SW 1271 (cell line): Measurements from ENCODE around the gene RILPL1.
"Not testable (repeated sequence)": the region's sequence is repeated elsewhere in the genome, so short reads cannot be mapped to it uniquely, and the experiment has no call there.

Experiments used
- DNase-seq, 2 experiments: peaks; one replicate each; lab custom pipeline; 2025; lab: John Stamatoyannopoulos, UW

The RILPL1 gene

GRCh38 chr12:123468786-123469185, 64.7 kb downstream of the RILPL1 start:
- no peak for DNase-seq

- no peak for DNase-seq
These were observed 68.4 kb downstream of the RILPL1 start for GRCh38 chr12:123465084-123465483.

- DNase-seq: not testable (repeated sequence)
These were observed 70.3 kb downstream of the RILPL1 start for GRCh38 chr12:123463174-123463573.

- DNase-seq: peak; percentile 80 to 88
These were observed 75.3 kb downstream of the RILPL1 start, which contains the start of gene SNRNP35 for GRCh38 chr12:123457980-123458779. SNRNP35 (plus strand) TSS chr12:123458139; CDS start chr12:123465541, 7,402 bp downstream.

GRCh38 chr12:123453165-123453564, 80.4 kb downstream of the RILPL1 start:
- DNase-seq: no peak

GRCh38 chr12:123452276-123452550, 81.3 kb downstream of the RILPL1 start:
- DNase-seq: not testable (repeated sequence)

- DNase-seq: no peak
These were observed 82.9 kb downstream of the RILPL1 start for GRCh38 chr12:123450636-123451035.

- no peak for DNase-seq
These were observed 83.7 kb downstream of the RILPL1 start for GRCh38 chr12:123449856-123450255.

GRCh38 chr12:123449249-123449733, 84.2 kb downstream of the RILPL1 start:
- no peak for DNase-seq

GRCh38 chr12:123446333-123446713, 87.2 kb downstream of the RILPL1 start:
- no peak for DNase-seq

- DNase-seq: no peak
These were observed 87.9 kb downstream of the RILPL1 start for GRCh38 chr12:123445388-123446332.

GRCh38 chr12:123444092-123445026, 89.2 kb downstream of the RILPL1 start:
- no peak for DNase-seq

- no peak for DNase-seq
These were observed 90.7 kb downstream of the RILPL1 start for GRCh38 chr12:123442774-123443173.

- DNase-seq: no peak
These were observed 91.9 kb downstream of the RILPL1 start for GRCh38 chr12:123441523-123442164.

GRCh38 chr12:123436017-123436964, 97.2 kb downstream of the RILPL1 start, which contains the start of gene RILPL2:
RILPL2 (minus strand) TSS chr12:123436684; CDS start chr12:123436420, 264 bp downstream.
- DNase-seq: peak; percentile 42 to 81

GRCh38 chr12:123435636-123436016, 97.9 kb downstream of the RILPL1 start:
- no peak for DNase-seq

- no peak for DNase-seq
These were observed 99.9 kb downstream of the RILPL1 start for GRCh38 chr12:123433615-123434014.

GRCh38 chr12:123431951-123432817, 101.3 kb downstream of the RILPL1 start:
- DNase-seq: not testable (repeated sequence)

GRCh38 chr12:123429101-123429500, 104.4 kb downstream of the RILPL1 start:
- DNase-seq: not testable (repeated sequence)
